HG02943 (cell line): ENCODE results near the gene TGM5.
"Not testable (repeated sequence)": the region's sequence is repeated elsewhere in the genome, so short reads cannot be mapped to it uniquely, and the experiment has no call there.

ENCODE experiments used
- ATAC-seq: cut with Tn5 transposase; IDR thresholded peaks from one replicate; pipeline ENCODE4 v1.9.1; 2021; ENCODE audit warnings: mild to moderate bottlenecking, low read depth, moderate library complexity; ENCODE audit not compliant: unreplicated experiment

Gene TGM5

GRCh38 chr15:43266834-43267233 lies at the start of gene TGM5:
TSS of gene TGM5 (minus strand) at chr15:43266928. CDS start at chr15:43266849, 79 bp downstream.
- ATAC-seq = no peak

GRCh38 chr15:43314171-43314570 lies 47.4 kb upstream of the TGM5 start:
- no peak for ATAC-seq

DNA sequence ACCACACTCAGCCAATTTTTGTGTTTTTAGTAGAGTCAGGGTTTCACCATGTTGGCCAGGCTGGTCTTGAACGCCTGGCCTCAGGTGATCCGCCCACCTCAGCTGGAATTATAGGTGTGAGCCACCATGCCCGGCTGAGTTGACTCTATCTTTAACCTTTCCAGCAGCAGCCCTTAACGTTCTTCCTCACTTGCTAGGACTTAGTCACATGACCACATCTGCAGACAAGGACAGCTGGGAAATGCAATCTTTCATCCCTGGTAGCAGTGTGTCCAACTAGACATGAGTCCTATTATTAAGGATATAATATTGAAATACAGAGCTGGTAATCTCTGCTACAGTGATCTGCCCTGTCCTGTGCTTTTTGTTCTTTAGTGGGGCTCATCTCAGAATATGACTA lies 45.6 kb upstream of the TGM5 start:
- ATAC-seq = no peak

DNA sequence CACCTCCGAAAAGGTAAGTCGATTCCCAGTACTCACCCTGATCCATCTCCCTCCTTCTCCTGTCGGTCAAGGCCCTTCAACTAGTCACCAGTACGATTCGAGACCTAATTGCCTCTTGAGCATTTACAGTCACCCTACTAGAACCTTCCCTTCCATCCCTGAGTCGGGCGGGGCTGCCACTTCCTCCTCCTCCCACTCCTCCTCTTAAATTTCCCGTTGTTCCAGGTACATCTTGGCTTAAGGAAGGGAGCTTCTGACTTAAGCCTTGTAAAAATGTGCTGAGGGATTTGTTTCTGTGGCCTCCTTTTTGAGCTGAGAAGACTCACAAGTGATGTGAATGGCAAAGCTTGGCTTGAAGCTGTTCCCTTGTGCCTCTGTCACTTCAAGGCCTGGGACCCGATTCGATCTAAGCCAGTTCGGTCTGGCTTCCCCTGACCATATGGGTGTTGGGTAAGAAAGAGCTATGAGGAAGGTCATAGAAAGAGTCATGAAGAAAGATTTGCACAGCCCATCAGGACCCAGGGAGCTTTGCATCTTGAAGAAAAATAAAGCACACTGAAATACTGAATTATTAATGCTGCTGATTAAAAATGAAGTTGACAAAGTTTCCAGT lies 35.6 kb upstream of the TGM5 start, which contains the start of gene TGM7:
Gene TGM7 (minus strand): TSS at position 51 of the 613 bp plus-strand sequence.
- no peak for ATAC-seq

DNA sequence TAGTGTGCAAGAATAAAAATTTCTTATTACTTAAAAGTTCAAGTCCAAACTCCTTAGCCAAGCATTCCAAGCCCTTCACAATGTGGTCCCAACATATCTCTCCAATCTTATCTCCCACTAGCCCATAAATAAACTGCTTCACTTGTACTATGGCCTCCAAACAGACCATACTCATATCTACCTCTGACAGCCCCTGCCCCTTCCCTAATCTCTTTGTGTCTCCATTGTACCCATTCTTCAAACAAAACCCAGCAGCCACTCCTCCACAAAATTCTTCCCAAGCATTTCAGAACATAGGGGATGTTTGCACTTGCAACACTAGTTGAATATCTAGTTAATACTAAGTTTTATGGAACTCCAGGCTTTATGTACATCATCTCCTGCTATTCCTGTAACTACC lies 33.2 kb upstream of the TGM5 start:
- no peak for ATAC-seq

GRCh38 chr15:43299411-43299810 lies 32.7 kb upstream of the TGM5 start:
- ATAC-seq = no peak

GRCh38 chr15:43294091-43294706 lies 27.5 kb upstream of the TGM5 start:
- no peak for ATAC-seq

GRCh38 chr15:43293432-43293831 lies 26.7 kb upstream of the TGM5 start:
- no peak for ATAC-seq

DNA sequence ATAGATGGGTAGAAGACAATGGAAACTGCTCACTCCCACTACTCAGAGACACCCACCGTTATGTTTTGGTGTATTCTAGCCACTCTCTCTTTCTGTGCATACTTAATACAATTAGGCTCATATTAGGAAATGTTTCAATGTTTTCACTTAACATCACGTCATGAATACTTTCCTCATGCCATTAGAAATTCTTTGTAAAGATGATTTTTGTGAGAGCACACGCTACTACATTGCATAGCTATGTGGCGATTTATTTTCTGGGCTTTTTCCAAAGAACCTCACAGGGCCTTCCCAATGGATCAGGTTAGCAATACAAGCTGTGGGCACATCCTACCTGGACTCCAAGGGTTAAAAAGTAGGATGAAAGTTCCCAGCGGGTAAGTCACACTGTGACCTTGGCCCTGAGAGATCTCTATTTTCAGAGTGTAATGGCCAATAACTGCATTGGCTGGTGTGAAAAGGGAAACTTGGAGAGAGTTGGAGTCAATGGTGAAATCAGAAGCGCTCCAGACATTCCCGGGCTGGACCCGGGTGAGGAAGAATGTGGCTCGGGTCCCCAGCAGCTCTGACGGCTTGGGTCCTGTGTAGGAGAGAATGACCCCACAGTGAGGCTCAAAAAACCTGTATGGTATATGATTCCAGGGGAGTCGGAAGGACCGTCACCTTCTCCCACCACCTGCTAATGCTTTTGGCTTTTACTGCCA lies 25.8 kb upstream of the TGM5 start:
- no peak for ATAC-seq

- not testable (repeated sequence) for ATAC-seq
Measured at GRCh38 chr15:43289656-43290055, 22.9 kb upstream of the TGM5 start.

GRCh38 chr15:43287254-43287653 lies 20.5 kb upstream of the TGM5 start:
- ATAC-seq = no peak

DNA sequence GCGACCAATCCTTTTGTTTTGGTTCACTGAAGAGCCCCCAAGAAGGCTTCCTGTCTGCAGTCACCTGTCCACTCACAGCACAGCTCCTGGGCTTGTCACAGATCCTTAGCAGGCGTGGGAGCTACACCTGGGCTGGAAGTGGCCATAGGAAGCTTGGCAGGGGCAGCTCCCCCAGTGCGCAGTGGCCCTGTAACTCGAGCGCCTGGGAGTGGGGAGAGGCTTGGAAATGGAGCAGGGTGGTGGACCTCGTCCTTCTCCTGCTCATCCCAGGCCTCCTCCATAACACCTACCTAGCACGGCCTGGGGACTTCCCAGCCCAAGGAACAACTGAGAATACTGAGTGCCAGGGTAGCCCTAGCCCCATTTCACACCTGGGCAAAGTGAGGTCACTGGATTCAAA lies 19.3 kb upstream of the TGM5 start:
- ATAC-seq = no peak

- ATAC-seq = no peak
Measured at GRCh38 chr15:43285609-43286037, 18.9 kb upstream of the TGM5 start.

- ATAC-seq = no peak
Measured at GRCh38 chr15:43283526-43283925, 16.8 kb upstream of the TGM5 start.

DNA sequence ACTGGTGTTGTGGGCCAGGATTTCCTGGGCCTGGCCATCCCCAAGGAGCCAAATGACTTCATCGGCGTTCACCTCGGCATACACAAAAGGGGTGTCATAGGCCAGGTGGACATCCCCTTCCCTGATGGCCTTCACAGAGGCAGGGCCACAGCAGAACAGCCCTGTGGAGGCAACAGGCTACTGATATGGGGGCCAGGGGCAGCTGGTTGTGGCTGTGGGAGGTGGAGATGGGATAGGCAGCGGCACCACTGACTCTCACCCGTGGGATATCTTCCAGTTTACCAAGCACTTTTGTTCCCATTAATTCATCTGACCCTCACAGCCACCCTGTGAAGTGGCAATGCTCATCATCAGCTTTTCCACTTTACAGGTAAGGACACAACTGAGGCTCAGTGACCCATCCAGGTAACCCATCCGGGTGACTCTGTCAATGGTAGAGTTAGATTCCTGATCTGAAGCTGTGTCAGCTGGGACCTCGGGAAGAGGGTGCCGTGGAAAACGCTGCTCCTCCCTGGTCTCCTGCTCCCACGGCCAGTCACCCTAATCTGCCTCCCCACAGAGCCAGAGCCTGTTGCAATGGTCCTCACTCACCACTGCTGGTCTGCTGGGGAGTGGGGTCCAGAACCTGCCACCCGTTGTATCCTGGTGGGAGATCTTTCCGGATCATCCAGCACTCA lies 15.3 kb upstream of the TGM5 start:
- ATAC-seq = no peak

GRCh38 chr15:43280996-43281395 lies 14.3 kb upstream of the TGM5 start:
- ATAC-seq = no peak

DNA sequence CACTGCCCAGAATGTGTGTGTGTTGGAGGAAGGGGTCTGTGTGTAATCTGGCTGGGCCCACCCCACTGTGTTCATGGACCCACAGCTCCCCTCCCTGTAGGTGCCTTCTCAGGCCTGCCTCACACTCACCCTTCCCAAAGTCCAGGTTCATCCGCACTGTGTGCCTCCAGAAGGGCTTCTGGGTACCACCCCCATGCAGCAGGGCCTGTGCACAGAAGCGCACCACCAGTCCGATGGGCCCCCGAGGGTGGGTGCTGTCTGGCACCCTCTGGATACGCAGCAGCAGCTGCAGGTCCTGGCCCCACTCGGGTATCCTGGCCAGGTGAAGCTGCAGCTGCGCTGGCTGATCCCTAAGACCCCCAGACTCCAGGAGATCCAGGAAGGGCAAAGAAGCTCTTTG lies 12.8 kb upstream of the TGM5 start:
- no peak for ATAC-seq

- no peak for ATAC-seq
Measured at GRCh38 chr15:43278869-43279268, 12.1 kb upstream of the TGM5 start.

- no peak for ATAC-seq
Measured at GRCh38 chr15:43277901-43278300, 11.2 kb upstream of the TGM5 start.

- ATAC-seq = no peak
Measured at GRCh38 chr15:43277231-43277823, 10.6 kb upstream of the TGM5 start.
